DMS 273 treated with DMSO at 0.1 percent for 48 hours (cell line): ENCODE measurements around the gene SIRT5.
A peak's percentile ranks its signal among the peaks of the same experiment; 100 is the strongest.

Source experiments
- DNase-seq: peaks from one replicate; lab custom pipeline; 2025; lab: John Stamatoyannopoulos, UW

The SIRT5 gene

GRCh38 chr6:13574571-13575376 lies at the start of gene SIRT5:
SIRT5 (plus strand) TSS chr6:13574601; CDS start chr6:13584111, 9,510 bp downstream.
- peak; percentile 87 for DNase-seq

GRCh38 chr6:13524801-13525508 lies 49.4 kb upstream of the SIRT5 start:
- peak; percentile 85 for DNase-seq

- DNase-seq = no peak
These were observed 48.1 kb upstream of the SIRT5 start for GRCh38 chr6:13526357-13526726.

GRCh38 chr6:13526727-13527670 lies 47.4 kb upstream of the SIRT5 start:
- peak; percentile 91 for DNase-seq

- no peak for DNase-seq
These were observed 46.7 kb upstream of the SIRT5 start for GRCh38 chr6:13527671-13528056.

GRCh38 chr6:13528232-13528631 lies 46.2 kb upstream of the SIRT5 start:
- DNase-seq = no peak

GRCh38 chr6:13528777-13529343 lies 45.5 kb upstream of the SIRT5 start:
- no peak for DNase-seq

GRCh38 chr6:13531956-13532355 lies 42.4 kb upstream of the SIRT5 start:
- DNase-seq = no peak

GRCh38 chr6:13534536-13534935 lies 39.9 kb upstream of the SIRT5 start:
- no peak for DNase-seq

- no peak for DNase-seq
These were observed 39.1 kb upstream of the SIRT5 start for GRCh38 chr6:13535306-13535705.

- no peak for DNase-seq
These were observed 37.4 kb upstream of the SIRT5 start for GRCh38 chr6:13536796-13537526.

GRCh38 chr6:13537527-13537897 lies 36.9 kb upstream of the SIRT5 start:
- no peak for DNase-seq

- DNase-seq = peak; percentile 60
These were observed 36.3 kb upstream of the SIRT5 start for GRCh38 chr6:13538084-13538483.

- DNase-seq = no peak
These were observed 35.8 kb upstream of the SIRT5 start for GRCh38 chr6:13538600-13538999.

GRCh38 chr6:13539572-13539971 lies 34.8 kb upstream of the SIRT5 start:
- no peak for DNase-seq

GRCh38 chr6:13541496-13541895 lies 32.9 kb upstream of the SIRT5 start:
- DNase-seq = no peak

- no peak for DNase-seq
These were observed 29.8 kb upstream of the SIRT5 start for GRCh38 chr6:13544454-13545186.

GRCh38 chr6:13545885-13546284 lies 28.5 kb upstream of the SIRT5 start:
- DNase-seq = no peak

GRCh38 chr6:13548500-13549210 lies 25.7 kb upstream of the SIRT5 start:
- no peak for DNase-seq

- DNase-seq = no peak
These were observed 23.7 kb upstream of the SIRT5 start for GRCh38 chr6:13550656-13551055.
